NT2/D1 (cell line): ENCODE data around the gene RPRD1A.

ENCODE experiments used
- YY1 ChIP-seq: IDR thresholded peaks from 2 replicates; pipeline ENCODE4 v1.6.1; 2011; ENCODE audit not compliant: insufficient read length, insufficient read depth
- ZNF274 ChIP-seq: IDR thresholded peaks from 2 replicates; pipeline ENCODE4 v1.6.1; 2011; ENCODE audit warnings: mild to moderate bottlenecking, low read depth, low read length

- TF ChIP-seq ZNF274 (no peak), YY1 (no peak)
These were observed 40.1 kb upstream of the RPRD1A start for GRCh38 chr18:36107477-36107876.
